GM03348 (cell line): ENCODE measurements around the gene CDH13.

Source experiments
- DNase-seq: peaks from one replicate; pipeline ENCODE4 v3.0.0; 2012; ENCODE audit warnings: low spot score

Gene CDH13

GRCh38 chr16:82792693-82793092 lies 165.9 kb downstream of the CDH13 start:
- no peak for DNase-seq

- no peak for DNase-seq
Measured at GRCh38 chr16:82793528-82794245, 166.9 kb downstream of the CDH13 start.

GRCh38 chr16:82796047-82796446 lies 169.3 kb downstream of the CDH13 start:
- no peak for DNase-seq

- peak; percentile 14 for DNase-seq
Measured at GRCh38 chr16:82801361-82801760, 174.6 kb downstream of the CDH13 start.

- no peak for DNase-seq
Measured at GRCh38 chr16:82805866-82806265, 179.1 kb downstream of the CDH13 start.

- DNase-seq = no peak
Measured at GRCh38 chr16:82807311-82807710, 180.5 kb downstream of the CDH13 start.

DNA sequence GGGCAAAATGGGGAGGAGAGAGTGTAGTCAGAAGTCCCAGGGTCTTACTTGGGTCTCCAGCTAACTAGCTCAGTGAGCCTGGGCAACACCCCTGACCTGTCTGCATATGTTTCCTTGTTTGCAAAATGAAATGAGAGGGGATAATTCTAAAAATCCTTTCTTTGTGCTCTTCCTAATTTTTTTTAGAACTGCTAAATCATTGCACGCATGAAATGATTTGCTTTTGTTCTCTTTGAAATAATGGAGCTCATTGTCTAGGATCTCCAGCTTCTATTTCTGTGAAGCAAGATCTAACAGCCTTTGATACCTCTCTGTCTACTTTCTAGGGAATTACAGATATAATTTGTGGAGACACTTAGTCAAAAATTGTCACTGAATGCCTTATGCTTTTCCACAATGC lies 181.3 kb downstream of the CDH13 start:
- DNase-seq = no peak

DNA sequence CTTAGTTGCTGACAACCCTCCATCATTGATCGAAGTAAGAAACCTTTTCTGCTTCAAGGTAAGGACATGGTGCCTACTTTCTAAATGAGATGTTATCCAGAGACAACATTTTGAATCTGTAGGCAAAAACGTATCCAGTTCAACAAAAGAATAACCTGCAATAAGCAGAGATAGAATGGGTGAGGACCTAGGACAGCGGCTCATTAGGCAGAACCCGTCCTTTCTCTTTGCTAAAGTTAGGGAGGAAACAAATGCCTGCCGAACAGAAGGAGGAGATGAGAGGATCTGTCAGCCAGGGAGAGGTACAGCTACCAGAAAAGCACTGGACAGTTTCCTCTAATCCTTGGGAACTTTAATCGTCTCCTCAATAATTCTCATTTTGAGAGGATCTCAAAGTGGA lies 183.3 kb downstream of the CDH13 start:
- no peak for DNase-seq

GRCh38 chr16:82814059-82814458 lies 187.3 kb downstream of the CDH13 start:
- DNase-seq = no peak

GRCh38 chr16:82819286-82819685 lies 192.5 kb downstream of the CDH13 start:
- no peak for DNase-seq

GRCh38 chr16:82820855-82821254 lies 194.1 kb downstream of the CDH13 start:
- DNase-seq = no peak

DNA sequence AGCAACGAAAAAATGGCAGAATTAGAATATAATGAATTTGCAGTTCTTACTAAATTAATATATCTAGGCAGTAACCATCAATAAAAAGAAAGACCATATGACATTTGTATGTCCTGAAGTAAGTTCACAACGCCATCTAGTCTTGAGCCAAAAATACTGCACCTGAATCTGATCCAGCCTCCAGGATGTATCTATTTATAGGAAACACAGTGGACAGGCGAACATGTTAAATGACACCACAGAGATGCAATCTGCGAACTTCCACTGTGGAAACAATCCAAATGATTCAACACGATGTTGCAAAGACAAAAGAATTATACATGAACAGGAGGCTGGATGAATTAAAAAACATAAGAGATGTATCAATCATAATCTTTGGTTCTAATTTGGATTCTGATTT lies 197.6 kb downstream of the CDH13 start:
- DNase-seq = no peak

DNA sequence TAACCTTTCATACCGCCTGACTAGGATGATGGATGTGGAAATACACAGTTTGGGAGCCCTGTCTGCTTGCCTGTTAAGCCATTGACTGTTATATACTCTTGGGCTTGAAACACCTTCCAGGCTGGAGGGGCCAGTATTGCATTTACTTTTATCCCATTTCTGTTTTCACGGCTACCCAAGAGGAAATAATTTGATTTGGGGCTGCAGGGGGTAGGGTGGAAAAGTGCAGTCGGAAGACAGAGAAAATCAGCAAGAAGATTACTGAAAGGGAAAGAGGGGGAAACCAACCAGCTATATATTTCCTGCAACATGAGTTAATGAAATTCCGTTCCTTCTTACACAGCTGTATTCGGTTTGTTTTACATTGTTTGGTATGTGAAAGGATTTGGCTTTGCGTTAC lies 202.5 kb downstream of the CDH13 start:
- no peak for DNase-seq

GRCh38 chr16:82830944-82831343 lies 204.2 kb downstream of the CDH13 start:
- DNase-seq = no peak

DNA sequence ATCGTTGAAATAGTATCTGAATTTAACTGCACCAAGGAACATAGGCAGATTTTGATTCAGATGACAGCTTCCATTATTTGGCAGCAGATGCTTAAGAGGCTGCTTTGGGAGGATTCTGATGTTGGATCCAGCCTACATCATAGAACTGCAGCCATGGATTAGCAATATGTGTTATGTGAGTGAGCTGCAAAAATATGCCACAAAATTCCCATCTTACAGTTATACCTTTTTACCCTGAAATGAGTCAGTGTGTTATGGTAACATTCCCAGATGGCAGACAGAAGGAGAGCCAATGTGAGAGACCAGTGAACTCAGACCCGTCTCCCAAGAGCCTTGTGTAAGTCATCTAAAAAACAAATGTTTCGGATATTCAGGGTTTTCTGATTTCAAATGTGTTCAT lies 206.1 kb downstream of the CDH13 start:
- peak; percentile 70 for DNase-seq

GRCh38 chr16:82833378-82833993 lies 206.7 kb downstream of the CDH13 start:
- DNase-seq = peak; percentile 15

- no peak for DNase-seq
Measured at GRCh38 chr16:82834151-82834815, 207.5 kb downstream of the CDH13 start.

GRCh38 chr16:82835487-82836155 lies 208.9 kb downstream of the CDH13 start:
- DNase-seq = peak; percentile 12

DNA sequence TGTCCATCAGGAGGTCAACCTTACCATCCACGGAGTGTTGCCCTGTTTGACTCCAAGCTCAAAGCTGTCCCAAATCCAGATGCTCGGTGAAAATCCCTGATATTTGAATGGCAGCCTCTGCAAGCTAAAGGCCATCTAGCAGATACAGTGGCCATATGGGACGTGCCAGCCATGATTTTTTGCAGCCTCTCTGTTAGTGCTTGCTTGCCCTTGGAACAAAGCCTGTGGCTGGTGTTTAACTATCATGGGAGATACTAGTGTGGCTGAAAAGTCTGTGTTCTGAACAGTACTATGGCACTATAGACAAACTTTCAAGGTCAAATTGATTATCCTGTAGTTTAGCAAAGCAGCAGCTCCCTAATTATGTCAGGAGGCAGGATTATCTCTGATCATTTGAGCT lies 214.3 kb downstream of the CDH13 start:
- DNase-seq = no peak

- DNase-seq = no peak
Measured at GRCh38 chr16:82843606-82844271, 217.0 kb downstream of the CDH13 start.

GRCh38 chr16:82845116-82845515 lies 218.3 kb downstream of the CDH13 start:
- DNase-seq = no peak

- no peak for DNase-seq
Measured at GRCh38 chr16:82846806-82847205, 220.0 kb downstream of the CDH13 start.
